ENCODE results near the gene PTPRG.

Gene PTPRG

DNA sequence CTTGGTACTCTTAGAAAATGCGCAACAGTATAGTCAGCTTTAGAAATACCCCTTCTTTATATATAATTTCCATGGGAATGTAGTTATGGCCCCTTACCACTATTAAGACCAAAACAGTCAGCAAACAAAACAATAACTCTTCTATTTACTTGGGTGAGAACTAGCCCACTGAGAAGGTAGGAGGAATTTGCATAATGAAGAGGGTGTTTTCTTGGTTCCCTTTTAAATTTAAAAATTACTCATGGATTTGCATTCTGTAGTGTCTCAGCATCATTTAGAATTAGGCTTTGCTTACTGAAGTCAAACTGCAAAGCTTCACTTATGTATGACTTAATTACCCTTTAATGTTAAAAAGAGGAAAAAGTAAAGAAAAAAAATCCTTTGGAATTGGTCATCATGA, 350.8 kb downstream of the PTPRG start:
- H3K27me3 ChIP-seq: no peaks in the 10 kb centered on the region
- no peak overlapping the region for H3K9ac ChIP-seq
- H3K4me2 ChIP-seq: peak overlapping the region in 2 of 11 experiments; percentile 13 to 35; a peak in 5 of 22 replicates
- peaks cover 0 to 7% (median 0%) of the 10 kb centered on the region in 11 experiments; a peak in 2 of 22 replicates for H4K20me1 ChIP-seq
- no peaks in the 10 kb centered on the region for H3K36me3 ChIP-seq
- H3K4me3 ChIP-seq: no peak overlapping the region
- peaks cover 0 to 24% (median 12%) of the 10 kb centered on the region in 10 experiments; a peak in 16 of 20 replicates for H3K4me1 ChIP-seq
- H3K9me3 ChIP-seq (replicated peaks in 1 of 11): 0 out of 22 replicates have a peak, but pooled peaks cover 0 to 7% (median 0%) of the 10 kb centered on the region in 11 experiments
- no peak for TF ChIP-seq Cebpa-rat (IDR thresholded peaks at IDR 0.05)
- no peak overlapping the region for H3K27ac ChIP-seq

DNA sequence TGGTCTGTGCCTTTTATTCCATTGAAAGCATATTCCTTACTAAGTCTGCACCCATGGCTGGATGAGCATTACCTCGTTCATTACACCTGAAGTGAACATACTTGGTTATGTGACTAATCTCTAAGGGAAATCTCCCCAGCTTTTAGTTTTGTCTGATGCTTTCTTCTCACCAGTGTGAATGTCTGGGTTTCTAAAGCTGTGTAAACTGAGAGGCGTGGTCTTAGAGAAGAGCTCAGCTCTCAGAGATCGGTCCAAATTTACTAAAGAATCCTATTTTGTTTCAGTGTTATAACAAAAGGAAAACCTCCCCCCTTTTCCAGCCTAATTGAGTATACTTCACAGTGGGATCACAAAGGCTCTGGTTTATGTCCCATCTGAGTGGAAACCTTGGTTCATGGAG, 352.3 kb downstream of the PTPRG start:
- TF ChIP-seq Cebpa-rat (IDR thresholded peaks at IDR 0.05): no peak
- 0 out of 22 replicates have a peak, but pooled peaks cover 0 to 7% (median 0%) of the 10 kb centered on the region in 11 experiments for H3K9me3 ChIP-seq (replicated peaks in 1 of 11)
- H3K9ac ChIP-seq: no peak overlapping the region
- peaks cover 0 to 7% (median 0%) of the 10 kb centered on the region in 11 experiments; a peak in 2 of 22 replicates for H4K20me1 ChIP-seq
- H3K36me3 ChIP-seq: no peaks in the 10 kb centered on the region
- H3K4me3 ChIP-seq: no peak overlapping the region
- no peak overlapping the region for H3K4me2 ChIP-seq
- peaks cover 0 to 14% (median 9%) of the 10 kb centered on the region in 10 experiments; a peak in 13 of 20 replicates for H3K4me1 ChIP-seq
- no peak overlapping the region for H3K27ac ChIP-seq
- H3K27me3 ChIP-seq: no peaks in the 10 kb centered on the region

DNA sequence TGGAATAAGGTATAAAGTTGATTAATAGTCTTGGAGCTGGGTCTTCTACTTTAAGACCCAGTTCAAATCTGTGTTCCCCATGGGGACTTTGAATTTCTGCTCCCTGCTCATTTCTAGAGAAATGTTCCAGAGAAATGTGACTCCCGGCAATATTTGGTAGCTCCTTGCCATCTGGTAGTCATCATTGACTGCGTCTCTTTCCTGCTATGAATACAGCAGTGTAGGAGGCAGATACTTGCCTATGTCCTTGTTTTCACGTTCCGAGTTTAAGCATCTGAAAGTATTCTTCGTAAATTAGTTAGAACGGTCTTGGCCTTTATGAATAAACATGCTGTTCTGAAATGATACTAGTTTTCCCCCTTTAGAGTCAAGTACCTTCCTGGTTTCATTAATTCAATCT, 352.9 kb downstream of the PTPRG start:
- Histone ChIP-seq H3K9ac (no peak overlapping the region), H4K20me1 (peaks cover 0 to 7% (median 0%) of the 10 kb centered on the region in 11 experiments; a peak in 3 of 22 replicates), H3K27me3 (no peaks in the 10 kb centered on the region), H3K27ac (no peak overlapping the region), H3K36me3 (no peaks in the 10 kb centered on the region), H3K9me3 (replicated peaks in 1 of 11) (0 out of 22 replicates have a peak, but pooled peaks cover 0 to 7% (median 0%) of the 10 kb centered on the region in 11 experiments), H3K4me1 (peaks cover 0 to 20% (median 7%) of the 10 kb centered on the region in 10 experiments; a peak in 10 of 20 replicates), H3K4me2 (no peak overlapping the region), H3K4me3 (no peak overlapping the region)
- no peak for TF ChIP-seq Cebpa-rat (IDR thresholded peaks at IDR 0.05)

DNA sequence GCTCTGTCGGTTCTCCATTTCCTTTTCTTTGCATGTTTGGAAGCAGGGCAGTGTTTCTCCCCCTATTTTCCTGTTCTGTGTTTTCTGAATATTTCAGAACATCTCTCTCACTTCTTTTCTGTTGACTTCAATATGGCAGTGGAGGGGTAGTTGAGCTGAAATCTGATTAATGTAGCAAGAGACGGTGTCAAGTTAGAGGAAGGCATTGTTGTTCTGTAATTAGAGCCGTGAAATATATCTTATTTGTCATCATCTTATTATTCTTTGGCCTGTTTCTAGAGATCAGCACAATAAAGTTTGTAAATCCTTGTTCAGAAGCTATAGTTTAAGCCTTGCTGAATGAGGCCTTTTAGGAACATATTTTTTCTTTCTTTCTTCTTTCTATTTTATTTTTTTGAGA, 353.9 kb downstream of the PTPRG start:
- no peaks in the 10 kb centered on the region for H3K36me3 ChIP-seq

DNA sequence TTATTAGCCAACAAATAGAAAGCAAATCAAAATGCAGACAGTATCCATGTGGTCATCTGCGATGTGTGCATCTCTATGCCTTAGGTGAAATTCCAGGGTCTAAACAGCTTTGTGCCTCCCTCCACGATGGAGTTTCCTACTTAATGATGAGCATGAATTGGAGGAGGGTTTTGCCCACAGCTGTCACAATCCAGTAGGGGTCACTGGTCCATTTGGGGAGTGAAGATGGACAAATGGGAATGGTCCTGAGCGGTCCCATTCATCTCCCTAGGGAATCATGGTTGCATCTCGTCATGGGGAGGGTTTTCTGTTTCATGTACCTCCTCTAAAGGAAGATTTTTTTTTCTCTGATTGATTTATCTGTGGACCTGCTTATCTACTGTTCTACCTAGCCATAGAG, 358.0 kb downstream of the PTPRG start:
- Histone ChIP-seq H3K27ac (no peak overlapping the region), H3K4me1 (peaks cover 7 to 31% (median 9%) of the 10 kb centered on the region in 10 experiments), H3K27me3 (no peaks in the 10 kb centered on the region), H3K36me3 (no peaks in the 10 kb centered on the region), H3K4me3 (no peak overlapping the region), H3K9me3 (replicated peaks in 1 of 11) (no peaks in the 10 kb centered on the region), H3K4me2 (peak overlapping the region in 4 of 11 experiments; percentile 24 to 44 (median 32); a peak in 7 of 22 replicates), H4K20me1 (peaks cover 0 to 10% (median 0%) of the 10 kb centered on the region in 11 experiments; a peak in 4 of 22 replicates), H3K9ac (no peak overlapping the region)
- no peak for TF ChIP-seq Cebpa-rat (IDR thresholded peaks at IDR 0.05)

More for the DNA sequence above, 353.9 kb downstream of the PTPRG start:
- peaks cover 0 to 27% (median 8%) of the 10 kb centered on the region in 10 experiments; a peak in 7 of 20 replicates for H3K4me1 ChIP-seq
- no peaks in the 10 kb centered on the region for H3K27me3 ChIP-seq
- H3K4me3 ChIP-seq: no peak overlapping the region
- no peak overlapping the region for H3K9ac ChIP-seq
- peaks cover 0 to 7% (median 0%) of the 10 kb centered on the region in 11 experiments; a peak in 3 of 22 replicates for H4K20me1 ChIP-seq
- H3K9me3 ChIP-seq (replicated peaks in 1 of 11): 0 out of 22 replicates have a peak, but pooled peaks cover 0 to 7% (median 0%) of the 10 kb centered on the region in 11 experiments
- no peak for TF ChIP-seq Cebpa-rat (IDR thresholded peaks at IDR 0.05)
- no peak overlapping the region for H3K4me2 ChIP-seq
- H3K27ac ChIP-seq: no peak overlapping the region

DNA sequence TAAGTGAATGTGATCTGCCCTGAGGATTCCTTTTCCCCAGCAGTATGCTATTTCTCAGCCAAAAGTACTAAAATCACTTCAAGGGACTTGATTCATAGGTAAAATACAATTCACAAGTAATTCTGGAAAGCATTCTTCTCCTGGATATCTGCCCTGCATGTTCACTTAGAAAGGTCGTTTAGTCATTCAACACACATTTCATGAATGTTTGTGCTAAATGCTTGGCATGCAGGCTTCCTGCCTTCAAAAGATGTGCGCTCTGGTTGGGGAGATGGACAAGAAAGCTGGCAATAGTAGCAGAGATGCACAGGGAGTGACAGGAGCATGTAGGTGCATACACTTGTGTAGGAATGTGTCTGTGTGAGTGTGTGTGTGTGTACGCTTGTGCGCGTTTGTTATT, 360.7 kb downstream of the PTPRG start:
- H4K20me1 ChIP-seq: peaks cover 0 to 10% (median 0%) of the 10 kb centered on the region in 11 experiments; a peak in 4 of 22 replicates
- H3K36me3 ChIP-seq: no peaks in the 10 kb centered on the region
- no peak overlapping the region for H3K27ac ChIP-seq
- H3K4me3 ChIP-seq: no peak overlapping the region
- no peak overlapping the region for H3K4me2 ChIP-seq
- no peaks in the 10 kb centered on the region for H3K27me3 ChIP-seq
- H3K9me3 ChIP-seq (replicated peaks in 1 of 11): peaks cover 0 to 11% (median 0%) of the 10 kb centered on the region in 11 experiments; a peak in 1 of 22 replicates
- no peak for TF ChIP-seq Cebpa-rat (IDR thresholded peaks at IDR 0.05)
- no peak overlapping the region for H3K9ac ChIP-seq
- H3K4me1 ChIP-seq: peaks cover 18 to 56% (median 31%) of the 10 kb centered on the region in 10 experiments

DNA sequence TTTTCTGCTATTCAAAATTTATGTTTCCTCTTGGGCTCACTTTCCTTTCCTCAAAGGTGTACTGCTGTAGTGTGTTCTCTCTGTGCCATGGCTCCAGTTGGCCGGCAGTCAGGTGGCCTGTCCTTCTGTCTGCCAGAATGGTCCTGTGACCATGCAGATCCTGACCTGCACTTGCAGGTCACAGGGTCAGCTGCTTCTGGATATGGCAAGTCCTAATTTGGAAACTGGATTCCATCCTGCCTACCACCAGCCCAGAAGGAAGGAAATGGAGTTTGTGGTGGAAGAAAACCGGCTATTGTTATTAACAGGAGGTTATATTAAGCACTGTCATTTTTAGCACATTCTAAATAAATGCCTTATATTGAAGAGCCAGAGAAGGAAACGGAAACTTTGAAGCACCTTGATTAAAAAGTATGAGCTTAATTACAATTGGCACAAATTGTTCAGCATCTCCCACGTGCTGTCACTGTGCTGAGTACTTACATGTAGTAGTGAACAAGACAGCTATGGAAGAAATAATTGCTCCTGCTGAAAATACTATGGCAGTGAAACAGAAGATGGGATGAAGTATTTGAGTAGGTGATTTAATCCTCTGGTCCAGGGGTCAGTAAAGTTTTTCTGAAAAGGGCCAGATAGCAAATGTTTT, 362.8 kb downstream of the PTPRG start:
- Histone ChIP-seq H3K4me3 (no peak overlapping the region), H3K27ac (no peak overlapping the region; a peak in 1 of 22 replicates), H3K9ac (0 out of 22 replicates have a peak overlapping the region, but pooled peaks of 1 of the 11 experiments have one; percentile 24), H3K4me1 (peaks cover 27 to 57% (median 40%) of the 10 kb centered on the region in 10 experiments), H3K9me3 (replicated peaks in 1 of 11) (peaks cover 0 to 11% (median 0%) of the 10 kb centered on the region in 11 experiments; a peak in 1 of 22 replicates), H4K20me1 (peaks cover 0 to 12% (median 0%) of the 10 kb centered on the region in 11 experiments; a peak in 5 of 22 replicates), H3K4me2 (peak overlapping the region; percentile 48 to 86 (median 67)), H3K27me3 (no peaks in the 10 kb centered on the region), H3K36me3 (no peaks in the 10 kb centered on the region)
- TF ChIP-seq Cebpa-rat (IDR thresholded peaks at IDR 0.05): no peak

DNA sequence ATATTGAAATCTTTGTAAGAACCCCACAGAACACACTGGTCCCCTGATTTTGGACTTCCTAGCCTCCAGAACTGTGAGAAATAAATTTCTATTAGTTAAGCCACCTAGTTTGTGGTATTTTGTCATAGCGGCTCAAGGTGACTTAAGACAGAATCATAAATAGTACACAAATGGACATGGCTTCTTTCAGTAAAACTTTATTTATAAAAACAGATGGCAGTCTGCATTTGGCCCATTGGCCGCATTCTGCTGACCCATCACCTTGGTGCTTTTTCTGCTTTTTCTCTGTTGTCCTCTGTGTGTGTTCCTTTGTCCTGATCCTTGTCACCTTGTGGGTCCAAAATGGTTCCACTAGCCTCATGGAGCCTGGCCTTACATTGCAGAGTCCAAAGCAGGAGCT, 363.6 kb downstream of the PTPRG start:
- H3K36me3 ChIP-seq: no peaks in the 10 kb centered on the region
- H3K9ac ChIP-seq: no peak overlapping the region
- H3K27ac ChIP-seq: no peak overlapping the region; a peak in 1 of 22 replicates
- peaks cover 0 to 12% (median 0%) of the 10 kb centered on the region in 11 experiments; a peak in 5 of 22 replicates for H4K20me1 ChIP-seq
- H3K27me3 ChIP-seq: no peaks in the 10 kb centered on the region; a peak in 1 of 22 replicates
- TF ChIP-seq Cebpa-rat (IDR thresholded peaks at IDR 0.05): no peak
- no peak overlapping the region for H3K4me3 ChIP-seq
- H3K4me2 ChIP-seq: peak overlapping the region in 10 of 11 experiments; percentile 57 to 86 (median 69); a peak in 19 of 22 replicates
- peaks cover 0 to 11% (median 0%) of the 10 kb centered on the region in 11 experiments; a peak in 1 of 22 replicates for H3K9me3 ChIP-seq (replicated peaks in 1 of 11)
- H3K4me1 ChIP-seq: peaks cover 27 to 50% (median 37%) of the 10 kb centered on the region in 10 experiments

DNA sequence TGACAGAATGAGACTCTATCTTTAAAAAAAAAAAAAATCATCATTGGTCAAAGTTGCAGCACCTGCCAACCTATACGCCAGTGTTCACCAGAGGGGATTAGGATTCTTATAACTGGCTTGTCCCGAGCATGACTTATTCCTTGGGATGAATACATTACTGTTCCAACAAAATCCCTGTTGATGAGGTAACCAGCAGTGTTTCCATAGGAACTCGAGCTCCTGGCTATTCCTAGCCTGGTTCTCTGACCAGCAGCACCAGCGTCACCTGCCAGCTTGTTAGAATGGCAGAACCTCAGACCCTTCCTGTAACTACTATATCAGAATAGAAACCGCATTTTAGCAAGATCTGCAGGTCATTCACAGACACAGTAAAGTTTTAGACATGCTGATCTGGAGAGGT, 364.4 kb downstream of the PTPRG start:
- no peaks in the 10 kb centered on the region for H3K36me3 ChIP-seq
- no peak overlapping the region for H3K27ac ChIP-seq
- H3K27me3 ChIP-seq: no peaks in the 10 kb centered on the region; a peak in 1 of 22 replicates
- no peak overlapping the region for H3K4me3 ChIP-seq
- H3K4me2 ChIP-seq: peak overlapping the region in 6 of 11 experiments; percentile 8 to 86 (median 44); a peak in 7 of 22 replicates
- peaks cover 0 to 12% (median 0%) of the 10 kb centered on the region in 11 experiments; a peak in 5 of 22 replicates for H4K20me1 ChIP-seq
- H3K4me1 ChIP-seq: peaks cover 27 to 50% (median 37%) of the 10 kb centered on the region in 10 experiments
- H3K9ac ChIP-seq: no peak overlapping the region
- peaks cover 0 to 12% (median 0%) of the 10 kb centered on the region in 11 experiments; a peak in 3 of 22 replicates for H3K9me3 ChIP-seq (replicated peaks in 1 of 11)
- no peak for TF ChIP-seq Cebpa-rat (IDR thresholded peaks at IDR 0.05)

All from BLaER1 treated with 17β-estradiol and CSF1 and Interleukin-3, amounts not matched to agents 10 nM and 100 nM (cell line).